Measurements from ENCODE around the gene LCA5L.

- TF ChIP-seq CTCF (optimal IDR thresholded peaks at IDR 0.05 in 1 of 3, IDR thresholded peaks at IDR 0.05 in 1 of 3, conservative IDR thresholded peaks at IDR 0.05 in 1 of 3; ENCODE audit: extremely low read depth in 1 of 3, insufficient read depth in 2 of 3, low read length in 3 of 3) (no peak), EZH2 (IDR thresholded peaks at IDR 0.05; ENCODE audit: low read length) (no peak)
Measured at GRCh38 chr21:39434950-39435349, 10.6 kb downstream of the LCA5L start.

Data from keratinocyte (primary cell).